GM18502 (cell line): ENCODE measurements around the gene CENPP.

Experiments
- ATAC-seq: cut with Tn5 transposase; IDR thresholded peaks from one replicate; pipeline ENCODE4 v1.9.1; 2021; ENCODE audit warnings: mild to moderate bottlenecking; ENCODE audit not compliant: unreplicated experiment, poor library complexity

Gene CENPP

DNA sequence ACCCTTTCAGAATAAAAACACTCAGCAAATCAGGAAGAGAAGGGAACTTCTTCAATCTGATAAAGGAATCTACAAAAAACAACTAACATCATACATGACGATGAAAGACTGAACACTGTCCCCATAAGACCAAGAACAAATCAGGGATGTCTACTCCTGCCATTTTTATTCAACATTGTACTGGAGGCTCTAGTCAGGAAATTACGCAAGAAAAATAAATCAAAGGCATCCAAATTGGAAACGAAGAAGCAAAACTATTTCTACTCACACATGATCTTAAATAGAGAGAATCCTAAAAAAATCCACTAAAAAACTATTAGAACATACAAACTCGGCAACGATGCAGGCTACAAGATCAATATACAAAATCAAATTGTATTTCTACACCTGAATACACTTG, 301.9 kb downstream of the CENPP start:
- no peak for ATAC-seq

DNA sequence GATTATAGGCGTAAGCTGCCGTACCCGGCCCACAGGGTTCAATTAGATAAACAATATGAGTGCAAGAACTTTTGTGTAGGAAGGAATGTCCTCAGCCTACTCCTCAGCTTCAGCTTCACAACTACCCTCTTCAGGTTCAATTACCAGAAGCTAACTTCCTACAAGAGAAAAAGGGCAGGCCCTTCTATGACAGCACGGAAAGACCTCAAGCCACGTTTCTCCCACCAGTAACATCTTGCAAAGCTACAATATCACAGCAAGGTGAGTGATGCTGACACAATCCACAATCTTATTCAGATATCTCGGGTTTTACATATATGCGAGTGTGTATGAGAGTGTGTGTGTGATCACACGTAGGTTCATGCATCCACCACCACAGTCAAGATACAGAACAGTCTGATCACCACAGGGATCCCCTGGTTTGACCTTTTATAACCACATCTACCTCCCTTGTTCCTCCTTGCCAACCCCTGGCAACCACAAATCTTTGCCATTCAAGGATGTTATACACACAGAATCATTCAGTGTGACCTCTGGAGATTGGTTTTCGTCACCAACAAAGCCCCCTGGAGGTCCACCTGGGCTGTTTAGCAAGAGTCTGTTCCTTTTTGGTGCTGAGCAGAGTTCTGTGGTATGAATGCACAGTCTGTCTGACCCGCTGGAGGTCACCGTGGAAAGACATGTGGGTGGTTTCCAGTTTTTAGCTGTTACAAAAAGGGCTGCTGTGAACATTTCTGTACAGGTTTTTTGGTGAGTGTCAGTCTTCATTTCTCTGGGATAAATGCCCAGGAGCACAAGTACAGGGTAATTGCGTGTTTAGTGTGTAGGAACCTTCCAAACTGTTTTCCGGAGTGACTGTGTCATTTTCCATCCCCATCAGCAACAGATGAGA, 305.9 kb downstream of the CENPP start:
- ATAC-seq = no peak

DNA sequence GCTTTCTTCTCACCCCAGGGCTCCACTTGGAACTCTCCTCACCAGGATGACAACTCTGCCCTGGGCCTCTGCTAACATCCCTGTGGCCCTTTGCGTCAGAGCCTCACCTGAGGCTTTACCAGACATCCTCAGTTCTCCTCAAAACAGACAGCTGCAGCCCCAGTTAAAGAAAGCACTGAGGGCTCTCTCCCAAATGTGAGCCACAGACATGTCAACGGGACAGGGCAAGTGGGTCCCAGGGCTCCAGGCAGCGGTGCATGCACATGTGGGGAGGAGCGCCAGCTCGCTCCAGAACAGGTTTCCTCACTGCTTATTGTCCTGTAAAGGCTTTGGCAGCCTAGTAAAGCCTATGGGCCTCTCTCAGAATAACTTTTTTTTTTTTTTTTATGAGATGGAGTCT, 306.9 kb downstream of the CENPP start:
- no peak for ATAC-seq

DNA sequence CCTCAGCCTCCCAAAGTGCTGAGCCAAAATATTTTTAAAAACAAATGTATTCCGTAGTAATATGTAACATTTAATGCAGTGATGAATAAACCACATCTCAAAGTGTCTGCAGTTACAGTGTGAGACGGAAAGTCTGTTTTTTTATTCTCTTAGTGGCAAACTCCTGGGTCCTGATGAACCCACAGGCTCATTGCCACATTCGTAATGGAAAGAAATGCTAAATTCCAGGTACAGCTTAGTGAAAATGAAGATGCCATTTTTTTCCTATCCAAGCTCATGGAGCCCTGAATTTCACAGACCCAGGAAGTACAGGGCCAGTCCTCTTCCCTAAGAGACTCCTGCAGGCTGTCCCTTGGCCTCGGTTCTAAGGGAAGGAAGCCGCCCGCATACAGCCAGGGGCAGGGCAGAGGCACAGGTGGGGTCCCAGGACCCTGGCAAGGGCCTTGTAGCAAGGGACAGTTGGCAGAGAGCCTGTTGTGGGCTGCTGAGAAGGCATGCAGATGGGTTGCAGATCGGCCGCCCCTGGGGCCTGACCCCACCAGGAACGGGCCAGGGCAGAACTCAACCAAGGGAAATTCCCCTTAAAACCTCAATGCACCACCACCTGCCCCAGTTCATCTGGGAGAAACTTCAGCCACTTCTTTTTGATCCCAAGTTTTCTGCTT, 308.0 kb downstream of the CENPP start:
- no peak for ATAC-seq

DNA sequence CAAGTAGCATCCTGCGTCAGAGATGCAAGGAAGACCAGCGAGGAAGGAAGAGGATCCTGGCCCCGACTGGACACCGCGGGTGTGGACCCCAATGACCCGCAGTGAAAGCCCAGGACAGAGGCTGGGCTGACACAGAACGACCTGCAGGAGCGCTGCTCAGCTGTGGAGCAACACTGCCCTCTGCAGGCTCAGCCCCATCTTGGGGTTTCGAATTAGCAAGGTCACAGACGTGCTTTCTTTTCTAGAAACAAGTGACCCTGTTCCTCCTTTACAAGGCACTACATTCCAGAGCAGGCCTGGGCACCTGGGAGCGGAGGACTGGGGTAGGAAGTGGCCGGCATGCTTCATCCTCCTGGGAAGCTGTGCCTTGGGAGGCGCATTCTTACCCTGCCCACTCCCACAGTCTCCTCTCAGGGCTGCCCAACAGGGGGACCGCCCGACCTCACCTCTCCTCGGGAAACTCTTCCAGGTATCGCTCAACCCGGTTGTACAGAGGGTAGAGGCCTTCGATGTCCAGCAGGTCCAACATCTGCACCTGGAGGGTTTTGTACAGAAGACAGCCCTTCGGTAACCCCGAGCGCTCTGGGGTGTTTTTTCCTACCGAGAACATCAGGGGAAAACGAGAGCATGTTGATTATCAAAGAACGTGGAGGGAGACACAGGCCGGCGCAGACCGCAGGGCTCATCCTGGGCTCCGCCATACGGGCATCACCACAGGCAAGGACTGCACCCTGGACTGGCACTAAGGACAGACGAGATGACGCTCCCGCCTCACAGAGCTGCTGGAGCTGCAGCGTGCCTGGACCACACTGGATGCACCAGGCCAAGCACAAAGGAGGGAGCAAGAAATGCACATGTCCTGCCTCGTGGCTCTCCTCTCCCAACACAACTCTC, 309.2 kb downstream of the CENPP start:
- no peak for ATAC-seq

DNA sequence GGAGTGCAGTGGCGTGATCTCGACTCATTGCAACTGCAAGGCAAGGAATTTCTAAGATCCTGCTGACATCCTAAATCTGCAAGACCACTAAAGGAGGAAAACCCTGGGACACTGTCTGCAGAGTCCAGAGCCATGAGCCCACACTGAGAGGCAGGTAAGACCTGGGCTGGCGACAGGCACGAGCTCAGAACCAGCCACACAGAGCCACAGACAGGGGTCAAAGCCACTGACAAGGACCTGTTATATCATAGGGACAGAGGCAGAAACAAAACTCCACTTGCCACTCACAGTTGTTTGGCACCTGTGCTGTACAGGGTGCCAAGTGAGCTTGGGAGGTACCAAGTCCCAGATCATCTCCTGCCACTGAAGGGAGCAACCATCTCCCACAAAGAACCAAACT, 310.0 kb downstream of the CENPP start:
- no peak for ATAC-seq

DNA sequence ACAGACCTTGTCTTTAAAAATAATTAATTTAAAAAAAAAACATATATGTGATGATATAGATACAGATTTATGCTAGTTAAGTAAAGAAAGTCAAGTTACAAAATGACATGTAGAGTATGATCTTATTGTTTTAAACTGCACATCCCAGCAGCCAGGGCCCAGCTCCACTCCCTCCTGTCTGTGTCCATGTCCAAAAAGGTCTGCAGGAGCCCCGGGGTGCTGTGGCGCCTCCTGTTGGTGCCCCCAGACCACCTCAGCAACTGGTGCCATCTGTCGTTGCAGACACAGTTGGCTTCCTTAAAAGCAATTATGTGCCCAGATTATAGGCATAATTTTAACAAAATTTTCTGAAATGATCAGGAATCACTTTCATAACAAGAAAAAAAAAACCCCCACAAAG, 310.9 kb downstream of the CENPP start:
- ATAC-seq = no peak

DNA sequence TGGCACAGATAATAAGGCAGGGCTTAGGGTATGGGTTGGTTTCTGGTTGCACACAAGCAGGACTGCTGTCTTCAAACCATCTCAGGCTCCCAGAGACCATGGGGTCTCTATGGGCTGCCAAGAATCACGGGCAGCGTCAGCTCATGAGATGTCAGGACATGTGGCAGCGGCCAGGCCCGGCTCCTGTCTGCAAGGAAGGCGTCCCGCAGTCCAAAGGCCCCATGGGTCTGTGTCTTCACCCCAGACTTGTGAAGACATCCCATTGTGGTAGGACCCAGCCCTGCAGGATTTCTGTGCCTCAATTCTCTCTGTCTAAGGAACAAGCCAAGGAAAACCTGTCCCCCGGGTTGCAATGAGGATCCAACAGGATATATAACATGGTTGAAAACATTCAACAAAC, 311.6 kb downstream of the CENPP start:
- no peak for ATAC-seq

DNA sequence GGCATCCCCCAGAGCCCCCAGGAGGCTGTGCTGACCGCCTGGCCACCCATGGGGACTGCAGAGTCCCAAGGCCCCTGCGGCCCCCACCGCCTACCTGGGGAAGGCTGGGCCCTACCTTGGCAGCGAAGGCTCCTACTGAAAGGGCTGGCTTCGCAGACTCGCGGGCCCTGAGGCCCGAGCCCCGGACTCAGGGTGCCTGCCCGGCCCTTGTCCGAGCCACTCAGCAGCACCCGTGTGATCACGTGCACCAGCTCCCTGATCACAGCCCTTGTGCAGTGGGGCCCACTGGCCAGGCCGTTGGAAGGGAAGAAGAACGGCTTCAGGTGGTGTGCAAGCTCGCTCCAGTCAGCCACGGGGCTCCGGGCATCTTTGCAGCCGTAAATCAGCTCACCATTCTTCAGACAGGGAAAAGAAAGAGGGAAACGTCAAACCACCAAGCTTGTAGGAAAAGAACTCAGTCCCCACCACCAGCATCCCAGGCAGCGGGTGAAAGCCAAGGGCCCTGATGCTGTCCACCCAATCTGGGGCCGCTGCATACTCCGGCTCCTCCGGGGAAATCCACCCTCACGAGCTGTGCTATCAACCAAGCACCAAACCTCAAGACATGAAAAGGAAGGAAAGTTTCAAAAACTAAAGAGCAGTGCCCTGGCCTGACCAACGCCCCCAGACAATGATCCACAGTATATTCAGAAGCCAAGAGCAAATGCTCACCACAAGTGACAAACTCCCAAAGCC, 312.3 kb downstream of the CENPP start:
- no peak for ATAC-seq

DNA sequence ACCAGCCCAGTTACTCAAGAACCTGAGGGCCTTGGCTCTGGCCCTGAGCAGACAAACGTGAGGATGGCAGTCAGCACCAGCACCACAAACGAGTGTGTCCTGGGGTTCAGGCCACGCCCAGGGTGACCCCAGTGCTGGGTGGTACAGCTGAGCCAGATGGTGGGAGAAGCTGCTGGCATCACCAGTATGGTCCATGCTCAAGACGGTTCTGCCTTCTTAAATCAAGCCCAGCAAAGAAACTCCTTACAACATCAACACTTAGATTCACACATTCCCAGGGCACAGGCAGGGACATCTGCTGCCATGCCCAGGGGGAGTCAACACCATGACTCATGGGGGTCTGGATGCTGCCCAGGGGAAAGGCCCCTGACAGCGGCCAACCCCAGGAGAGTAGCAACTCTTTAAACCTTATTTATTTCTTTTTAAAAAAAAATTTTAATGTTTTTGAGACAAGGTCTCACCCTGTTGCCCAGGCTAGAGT, 312.9 kb downstream of the CENPP start:
- no peak for ATAC-seq

DNA sequence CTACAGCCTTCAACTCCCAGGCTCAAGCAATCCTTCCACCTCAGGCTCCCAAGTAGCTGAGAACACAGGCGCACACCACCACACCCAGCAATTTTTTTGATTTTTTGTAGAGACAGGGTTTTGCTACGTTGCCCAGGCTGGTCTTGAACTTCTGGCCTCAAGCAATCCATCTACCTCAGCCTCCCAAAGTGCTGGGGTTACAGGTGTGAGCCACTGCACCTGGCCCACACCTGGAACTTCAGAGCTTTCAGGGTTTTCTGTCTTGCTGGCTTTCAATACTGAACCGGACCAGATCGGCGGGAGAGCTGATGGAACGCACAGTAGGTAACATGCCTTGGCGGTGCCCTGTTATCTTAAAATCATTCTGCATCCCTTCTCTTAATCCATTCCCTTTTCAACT, 313.4 kb downstream of the CENPP start:
- ATAC-seq = no peak

DNA sequence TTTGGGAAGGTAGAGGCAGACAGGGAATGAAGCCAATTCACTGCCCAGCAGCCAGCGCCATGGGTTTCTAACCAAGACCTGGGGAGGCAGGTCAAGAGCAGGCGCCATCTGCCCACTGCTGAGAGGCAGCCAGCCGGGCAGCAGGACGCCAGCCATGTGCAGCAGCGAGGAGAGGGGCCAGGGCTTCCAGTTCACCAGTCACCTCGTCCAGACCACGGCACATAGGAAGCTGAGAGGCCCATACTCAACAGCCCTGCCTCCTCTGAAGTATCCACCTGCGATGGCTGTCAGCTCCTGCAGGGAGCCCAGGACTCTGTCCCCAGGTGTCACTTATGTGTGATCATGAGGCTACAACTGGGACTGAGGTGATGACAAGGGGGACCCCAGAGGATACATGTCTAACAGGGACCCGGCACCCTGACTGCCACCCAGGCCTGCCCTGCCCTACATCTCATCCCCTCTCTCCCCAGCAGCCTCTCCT, 314.1 kb downstream of the CENPP start:
- no peak for ATAC-seq

DNA sequence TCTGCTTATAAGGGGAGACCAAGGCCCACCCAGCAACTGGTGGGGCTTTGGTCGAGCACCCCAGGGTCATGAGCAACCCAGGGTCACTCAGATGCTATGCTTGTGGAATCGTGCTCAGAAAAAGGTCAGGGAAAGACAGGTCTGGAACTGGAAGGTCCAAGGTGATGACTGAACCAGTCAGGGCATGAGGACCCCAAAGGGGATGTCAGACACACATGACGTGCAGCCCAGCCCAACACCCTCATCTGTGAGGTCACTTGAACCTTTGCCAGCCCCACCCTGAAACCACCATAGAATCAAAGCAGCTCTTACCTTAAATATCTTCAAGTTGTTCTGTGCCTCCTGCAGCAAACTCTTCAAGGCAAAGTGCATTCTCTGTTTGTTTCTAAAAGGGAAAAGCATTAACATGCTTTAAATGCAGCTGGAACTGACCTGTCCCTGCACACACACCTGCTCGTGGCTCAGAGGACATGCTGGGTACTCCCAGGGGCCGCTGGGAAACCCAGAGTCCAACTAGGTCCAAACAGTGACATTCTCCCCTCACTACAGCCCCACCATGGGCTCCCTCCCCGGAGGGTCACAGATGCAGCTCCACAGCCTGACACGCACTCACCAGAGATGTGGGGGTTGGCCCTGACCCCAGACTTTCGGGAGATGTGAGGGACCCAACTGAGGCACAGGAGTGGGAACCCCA, 314.8 kb downstream of the CENPP start:
- ATAC-seq = no peak

DNA sequence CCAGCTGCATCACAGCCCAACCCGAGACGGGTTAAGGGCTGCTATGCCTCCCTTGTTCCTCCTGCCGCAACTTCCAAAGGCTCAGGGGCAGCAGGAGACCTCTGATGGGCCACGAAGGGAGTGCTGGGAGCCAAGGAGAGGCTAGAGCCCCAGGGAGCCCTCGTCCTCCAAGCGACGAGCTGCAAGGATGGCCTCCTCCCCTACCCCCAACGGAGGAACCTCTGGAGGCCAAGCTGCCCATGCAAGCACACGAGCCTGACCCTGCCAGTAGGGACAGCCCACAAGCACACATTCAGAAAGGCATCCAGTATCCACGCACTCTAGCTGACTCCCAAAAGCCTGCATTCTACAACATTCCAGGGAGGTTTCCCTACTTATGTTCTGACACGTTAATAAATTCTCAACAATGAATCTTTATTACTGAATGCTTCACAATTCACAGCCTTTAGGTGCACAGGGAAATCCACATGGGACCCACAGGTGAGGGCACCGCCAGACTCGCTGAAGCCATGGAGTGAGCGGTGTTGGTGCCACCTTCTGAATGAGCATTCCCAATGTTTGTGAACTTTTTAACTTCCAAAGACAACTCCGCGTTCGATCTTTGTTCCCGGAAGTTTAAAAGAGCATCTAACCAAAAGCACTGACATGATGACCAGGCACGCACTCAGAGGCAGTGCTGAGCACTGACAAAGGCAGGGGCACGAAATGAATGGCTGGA, 315.5 kb downstream of the CENPP start:
- ATAC-seq = no peak

DNA sequence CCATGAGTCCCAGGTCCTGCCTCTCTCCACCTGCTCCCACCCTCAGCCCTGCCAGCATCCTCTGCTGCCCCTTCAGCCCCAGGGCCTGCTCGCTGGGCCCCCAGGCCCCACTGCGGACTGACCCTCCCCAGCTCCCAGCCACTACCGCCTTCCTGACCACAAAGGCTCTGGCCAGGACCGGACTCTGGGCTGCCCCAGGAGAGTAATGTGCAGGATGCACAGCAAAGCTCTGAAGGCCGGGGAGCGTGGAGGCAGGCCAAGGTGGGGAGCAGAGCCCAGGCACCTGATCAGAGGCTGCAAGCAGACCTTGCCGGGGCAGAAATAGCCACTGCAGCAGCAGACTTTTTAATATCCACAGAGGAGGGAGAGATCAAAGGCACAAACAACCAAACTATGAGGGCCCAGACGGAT, 316.3 kb downstream of the CENPP start:
- no peak for ATAC-seq

DNA sequence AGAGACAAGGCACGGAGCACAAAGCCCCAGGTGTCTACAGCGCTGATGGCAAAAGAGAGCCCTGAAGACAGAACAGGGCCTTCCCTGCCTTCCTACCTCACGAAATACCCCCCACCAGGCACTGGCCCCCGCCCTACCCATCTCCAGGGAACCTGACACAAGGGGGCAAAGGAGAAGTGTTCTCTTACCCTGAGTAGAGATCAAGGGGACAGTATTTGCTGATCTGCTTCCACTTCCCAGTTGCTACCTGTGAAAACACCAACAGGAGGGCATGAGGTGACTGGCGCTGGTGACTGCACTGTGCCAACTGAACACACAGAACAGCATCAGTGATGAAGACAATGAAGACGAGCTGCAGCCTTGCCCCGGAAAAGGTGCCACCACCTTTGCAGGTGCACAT, 316.8 kb downstream of the CENPP start:
- no peak for ATAC-seq

DNA sequence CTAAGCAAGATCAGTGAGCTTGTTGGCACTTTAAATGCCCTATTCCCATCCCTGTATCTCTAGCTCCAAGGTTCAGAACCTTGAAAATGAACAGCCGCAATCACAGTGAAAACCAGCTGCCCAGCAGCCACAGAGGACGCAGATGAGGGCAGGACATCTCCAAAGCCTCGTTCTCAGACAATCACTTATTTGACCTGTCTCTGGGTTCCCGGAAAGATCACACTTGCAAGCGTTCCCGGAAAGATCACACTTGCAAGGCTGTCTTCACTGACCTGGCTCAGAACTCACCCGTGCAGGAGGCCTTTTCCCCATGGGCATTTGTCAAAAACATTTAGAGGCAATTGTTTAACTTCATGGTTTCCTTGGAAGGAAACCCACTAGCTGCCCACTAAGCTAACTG, 318.5 kb downstream of the CENPP start:
- ATAC-seq = no peak

DNA sequence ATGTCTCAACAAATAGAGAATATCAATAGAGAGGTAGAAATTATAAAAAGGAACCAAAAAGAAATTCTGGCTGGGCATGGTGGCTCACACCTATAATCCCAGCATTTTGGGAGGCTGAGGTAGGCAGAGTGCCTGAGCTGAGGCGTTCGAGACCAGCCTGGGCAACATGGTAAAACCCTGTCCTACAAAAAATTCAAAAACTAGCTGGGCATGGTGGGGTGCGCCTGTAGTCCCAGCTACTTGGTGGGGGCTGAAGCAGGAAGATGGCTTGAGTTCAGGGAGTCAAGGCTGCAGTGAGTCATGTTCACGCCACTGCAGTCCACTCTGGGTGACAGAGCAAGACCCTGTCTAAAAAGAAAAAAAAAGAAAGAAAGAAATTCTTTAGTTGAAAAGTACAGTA, 319.3 kb downstream of the CENPP start:
- no peak for ATAC-seq
